ENCODE data around the gene VAT1.
"Not testable (repeated sequence)": the region's sequence is repeated elsewhere in the genome, so short reads cannot be mapped to it uniquely, and the experiment has no call there.

VAT1 gene

DNA sequence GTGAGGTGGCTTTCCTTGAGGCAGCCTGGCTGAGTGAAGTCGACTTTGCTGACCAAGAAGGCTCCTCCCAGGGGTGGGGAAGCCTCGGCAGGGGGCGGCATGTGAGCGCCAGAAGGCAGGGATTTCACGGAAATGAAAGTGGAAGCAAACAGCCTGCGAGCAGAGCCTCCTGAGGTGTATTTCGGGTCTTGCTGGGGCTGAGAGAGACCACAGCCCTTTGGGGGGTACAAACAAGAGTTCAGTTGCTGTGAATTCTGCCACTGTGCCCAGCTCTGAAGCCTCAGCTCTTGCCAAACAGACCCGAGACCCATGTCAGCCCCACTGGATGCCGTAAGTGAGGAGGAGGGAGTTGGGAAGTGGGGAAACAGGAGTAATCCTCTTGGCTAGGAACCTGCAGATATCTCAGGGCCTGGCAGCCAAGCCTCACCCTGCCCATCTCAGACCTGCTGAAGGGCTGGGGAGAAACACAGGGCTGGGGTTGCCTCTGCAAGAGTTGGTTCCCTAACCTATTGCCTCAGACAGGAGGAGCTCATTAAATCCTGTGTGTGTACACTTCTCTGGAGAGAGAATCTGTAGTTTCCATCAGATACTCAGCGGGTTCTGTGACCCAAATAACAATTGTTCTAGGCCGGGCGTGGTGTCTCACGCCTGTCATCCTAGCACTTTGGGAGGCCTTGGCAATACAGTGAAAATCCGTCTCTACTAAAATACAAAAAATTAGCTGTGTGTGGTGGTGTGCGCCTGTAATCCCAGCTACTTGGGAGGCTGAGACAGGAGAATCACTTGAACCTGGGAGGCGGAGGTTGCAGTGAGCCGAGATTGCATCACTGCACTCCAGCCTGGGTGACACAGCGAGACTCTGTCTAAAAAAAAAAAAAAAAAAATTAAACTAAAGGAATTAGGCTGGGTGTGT is 15.3 kb downstream of the VAT1 start, which contains the start of gene IFI35:
IFI35 (plus strand) TSS at position 146 of the 913 bp plus-strand sequence; CDS start at position 310, 164 bp downstream.
- DNase-seq, result no peak

DNA sequence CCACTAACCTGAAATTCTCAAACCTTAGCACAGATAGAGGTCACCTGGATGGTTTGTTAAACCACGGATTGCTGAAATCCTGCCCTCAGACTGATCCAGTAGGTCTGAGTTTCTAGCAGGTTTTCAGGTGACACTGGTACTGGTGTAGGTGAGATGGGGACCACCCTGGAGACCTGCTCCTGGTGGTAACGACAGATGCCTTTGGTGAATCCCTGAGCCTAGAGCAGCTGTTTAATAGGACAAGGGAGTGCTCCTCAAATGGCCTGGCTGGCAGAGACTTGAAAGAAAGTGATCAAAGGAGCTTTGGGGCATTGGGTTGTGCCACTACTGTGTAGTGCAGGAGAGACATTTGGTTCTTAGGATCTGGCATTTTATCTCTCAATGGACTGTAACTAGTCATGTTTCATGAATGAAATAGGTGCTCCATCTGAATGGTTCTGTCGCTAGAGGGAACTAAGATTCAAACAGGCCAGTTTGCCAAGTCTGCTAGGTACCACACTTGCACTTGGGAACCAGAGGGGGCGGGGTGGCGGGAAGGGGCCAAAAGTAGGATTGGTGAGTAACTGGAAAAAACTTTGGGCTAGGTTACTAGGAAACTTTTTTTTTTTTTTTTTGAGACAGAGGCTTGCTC is 18.5 kb downstream of the VAT1 start:
- DNase-seq, result no peak

DNA sequence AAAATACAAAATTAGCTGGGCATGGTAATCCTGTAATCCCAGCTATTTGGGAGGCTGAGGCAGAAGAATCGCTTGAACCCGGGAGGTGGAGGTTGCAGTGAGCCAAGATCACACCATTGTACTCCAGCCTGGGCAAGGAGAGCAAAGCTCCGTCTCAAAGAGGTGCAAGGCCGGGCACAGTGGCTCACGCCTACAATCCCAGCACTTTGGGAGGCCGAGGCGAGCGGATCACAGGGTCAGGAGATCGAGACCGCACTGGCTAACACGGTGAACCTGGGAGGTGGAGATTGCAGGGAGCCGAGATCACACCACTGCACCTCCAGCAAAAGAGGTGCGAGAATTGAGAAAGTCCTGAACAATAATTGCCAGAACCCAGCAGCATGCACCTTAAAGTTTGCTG is 21.3 kb downstream of the VAT1 start:
- DNase-seq, result not testable (repeated sequence)

DNA sequence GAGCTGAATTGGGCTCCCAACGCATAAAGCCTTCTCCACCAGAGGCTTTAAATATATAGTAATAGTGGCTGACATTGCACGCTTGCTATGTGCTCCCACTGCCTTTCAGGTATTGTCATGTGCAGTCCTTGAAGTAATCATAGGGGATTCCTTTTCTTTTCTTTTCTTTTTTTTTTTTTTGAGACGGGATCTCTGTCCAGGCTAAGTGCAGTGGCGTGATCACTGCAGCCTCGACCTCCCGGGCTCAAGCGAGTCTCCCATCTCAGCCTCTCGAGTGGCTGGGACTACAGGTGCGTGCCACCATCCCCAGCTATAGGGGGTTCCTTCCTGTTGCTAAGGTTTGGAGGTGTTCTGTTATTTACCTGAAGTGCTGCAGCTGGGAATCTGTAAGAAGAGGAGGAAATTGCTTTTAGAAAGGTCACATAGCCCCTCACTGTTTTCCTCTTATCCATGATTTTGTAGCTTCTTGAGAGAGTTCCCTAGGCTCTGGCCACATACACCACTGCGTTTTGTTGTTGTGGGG is 23.1 kb downstream of the VAT1 start:
- no peak for DNase-seq

DNA sequence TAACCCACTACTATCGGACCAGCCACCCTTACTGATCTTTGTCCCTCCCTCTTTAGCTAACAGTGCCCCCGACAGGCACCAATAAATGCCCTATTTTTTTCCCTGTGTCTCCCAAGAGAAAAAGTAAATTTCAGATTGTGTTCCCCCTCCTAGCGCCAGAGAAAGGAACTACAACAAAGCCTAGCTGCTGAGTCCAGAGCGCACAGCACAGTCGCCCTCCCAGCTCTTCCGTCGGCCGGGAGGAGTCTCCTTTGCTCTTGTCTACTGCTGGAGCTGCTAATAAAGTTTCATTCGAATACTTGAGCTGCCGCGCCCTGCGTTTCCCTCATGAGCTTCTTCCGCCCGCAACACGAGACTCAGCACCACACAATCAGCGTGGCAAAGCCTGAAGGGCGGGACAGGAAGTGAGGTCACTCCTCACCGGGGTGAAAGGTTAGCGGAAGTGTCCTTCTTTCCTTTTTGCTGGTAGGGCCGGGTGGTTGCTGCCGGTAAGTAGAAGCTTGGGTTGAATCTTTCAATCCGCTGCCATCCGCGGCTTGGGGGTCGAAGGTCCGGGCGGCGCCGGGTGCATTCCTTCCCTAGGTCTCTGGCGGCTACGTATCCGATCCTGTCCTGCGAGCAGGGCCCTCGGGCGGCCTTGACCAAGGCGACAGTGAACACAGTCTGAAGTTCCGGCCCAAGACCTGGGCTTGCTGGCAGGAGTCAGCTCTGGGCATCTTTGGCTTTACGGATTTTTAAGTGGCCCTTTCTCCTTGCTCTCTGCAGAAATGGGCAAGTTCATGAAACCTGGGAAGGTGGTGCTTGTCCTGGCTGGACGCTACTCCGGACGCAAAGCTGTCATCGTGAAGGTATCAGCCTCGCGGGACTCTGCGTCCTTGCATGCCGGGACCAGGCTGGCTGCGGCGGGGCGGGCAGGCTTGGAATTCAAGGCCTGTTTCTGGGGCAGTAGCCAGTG is 23.9 kb downstream of the VAT1 start, which contains the start of gene RPL27:
RPL27 (plus strand) TSS at position 436 of the 955 bp plus-strand sequence; CDS start at position 768, 332 bp downstream.
- DNase-seq, result peak; percentile 53

DNA sequence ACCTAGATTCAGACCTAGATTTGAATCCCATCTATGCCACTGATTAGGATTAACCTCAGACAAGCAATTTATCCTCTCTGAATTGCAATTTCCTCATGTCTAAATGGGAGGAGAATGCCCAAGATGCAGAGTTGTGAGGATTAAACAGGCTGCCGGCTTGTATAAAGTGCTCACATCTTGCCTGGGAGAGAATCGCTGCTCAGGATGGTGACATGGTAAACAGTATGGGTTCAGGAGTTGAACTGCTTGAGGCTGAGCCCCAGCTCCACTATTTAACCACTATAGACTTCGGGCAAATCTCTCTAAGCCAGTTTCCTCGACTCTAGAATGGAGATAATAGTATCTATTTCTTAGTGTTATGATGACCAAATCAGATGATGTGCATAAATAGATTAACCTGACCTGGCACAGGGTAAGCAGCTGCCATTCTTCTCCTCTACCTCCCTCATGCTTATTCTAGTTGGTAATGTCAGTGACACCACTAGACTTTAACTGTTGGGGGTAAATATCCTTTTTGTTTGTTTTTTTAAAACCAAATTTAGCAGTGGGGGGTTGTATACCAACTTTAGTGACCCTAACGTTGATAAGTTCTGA is 24.7 kb downstream of the VAT1 start:
- no peak for DNase-seq

DNA sequence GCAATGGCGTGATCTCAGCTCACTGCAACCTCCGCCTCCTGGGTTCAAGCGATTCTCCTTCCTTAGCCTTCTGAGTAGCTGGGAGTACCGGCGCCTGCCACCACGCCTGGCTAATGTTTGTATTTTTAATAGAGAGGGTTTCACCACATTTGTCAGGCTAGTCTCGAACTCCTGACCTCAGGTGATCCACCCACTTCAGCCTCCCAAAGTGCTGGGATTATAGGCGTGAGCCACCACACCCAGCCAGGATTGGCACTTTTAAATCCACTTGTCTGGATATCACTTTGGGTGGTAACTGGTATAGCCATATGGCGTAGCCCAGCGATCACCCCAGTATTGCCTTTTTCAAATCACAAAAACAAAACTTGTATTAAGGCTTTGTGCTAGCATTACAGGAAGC is 28.3 kb downstream of the VAT1 start:
- DNase-seq, result not testable (repeated sequence)

DNA sequence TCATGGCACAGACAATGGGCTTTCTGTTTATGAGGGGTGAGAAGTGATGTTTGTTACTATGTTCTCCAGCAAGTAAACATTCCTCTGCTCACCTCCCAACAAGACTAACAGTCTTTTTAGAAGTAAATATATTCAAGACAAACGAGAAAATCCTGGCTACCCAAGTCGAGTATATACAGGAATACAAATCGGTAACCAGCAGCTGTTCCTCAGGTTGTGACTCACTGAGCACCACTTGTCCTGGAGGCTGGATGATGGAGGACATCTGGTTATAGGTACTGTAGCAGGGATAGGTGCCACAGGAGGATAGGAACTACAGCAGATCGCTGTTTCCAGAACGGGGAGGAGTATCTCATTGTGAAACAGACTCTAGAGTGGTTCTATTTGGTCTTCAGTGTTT is 29.3 kb downstream of the VAT1 start:
- no peak for DNase-seq

DNA sequence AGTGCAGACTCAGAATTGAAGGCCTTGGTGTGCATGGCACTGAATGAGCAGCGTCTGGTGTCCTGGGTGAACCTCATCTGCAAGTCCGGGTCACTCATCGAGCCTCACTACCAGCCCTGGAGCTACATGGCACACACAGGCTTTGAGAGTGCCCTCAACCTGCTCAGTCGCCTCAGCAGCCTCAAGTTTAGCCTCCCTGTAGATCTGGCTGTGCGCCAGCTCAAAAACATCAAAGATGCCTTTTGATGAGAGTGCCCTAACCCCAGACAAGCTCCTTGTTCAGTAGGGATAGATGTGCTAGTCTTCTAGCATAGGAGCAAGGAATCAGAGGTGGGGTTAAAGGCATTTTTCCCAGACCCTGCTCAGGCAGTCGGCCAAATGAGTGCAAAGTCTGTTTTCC is 30.7 kb downstream of the VAT1 start:
- DNase-seq, result no peak

DNA sequence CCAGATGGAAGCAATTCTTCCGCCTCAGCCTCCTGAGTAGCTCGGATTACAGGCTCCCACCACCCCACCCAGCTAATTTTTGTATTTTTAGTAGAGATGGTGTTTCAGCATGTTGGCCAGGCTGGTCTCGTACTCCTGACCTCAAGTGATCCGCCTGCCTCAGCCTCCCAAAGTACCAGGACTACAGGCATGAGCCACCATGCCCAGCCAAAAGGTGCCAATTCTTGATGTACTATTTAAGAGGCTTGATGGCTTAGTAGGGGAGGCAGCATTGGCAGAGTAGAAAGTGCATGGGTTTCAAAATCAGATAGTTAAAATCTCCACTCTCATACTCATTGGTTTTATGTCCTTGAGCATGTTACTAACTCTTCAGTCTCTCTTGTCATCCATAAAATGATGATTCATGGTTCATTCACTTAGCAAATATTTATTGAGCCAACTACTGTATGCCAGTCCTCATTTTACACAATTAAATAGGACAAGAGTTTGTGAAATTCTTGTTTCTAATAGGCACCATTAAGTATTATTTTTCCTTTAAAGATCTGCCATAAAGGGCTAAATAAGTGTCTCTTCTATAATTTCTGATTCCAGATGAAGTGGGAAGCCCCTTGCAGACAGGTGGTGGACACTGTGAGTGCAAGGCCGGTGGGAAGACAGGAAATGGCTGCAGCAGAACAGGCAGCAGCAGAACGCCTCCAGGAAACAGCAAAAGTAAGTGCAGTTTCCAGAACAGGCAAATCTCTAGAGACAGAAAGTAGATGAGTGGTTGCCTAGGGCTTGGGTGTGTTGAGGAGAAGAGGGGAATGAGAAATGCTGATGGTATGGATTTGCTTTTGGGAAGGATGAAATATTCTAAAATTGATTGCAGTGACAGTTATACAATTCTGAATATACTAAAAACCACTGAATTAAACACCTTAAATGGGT is 32.2 kb downstream of the VAT1 start:
- DNase-seq, result no peak

DNA sequence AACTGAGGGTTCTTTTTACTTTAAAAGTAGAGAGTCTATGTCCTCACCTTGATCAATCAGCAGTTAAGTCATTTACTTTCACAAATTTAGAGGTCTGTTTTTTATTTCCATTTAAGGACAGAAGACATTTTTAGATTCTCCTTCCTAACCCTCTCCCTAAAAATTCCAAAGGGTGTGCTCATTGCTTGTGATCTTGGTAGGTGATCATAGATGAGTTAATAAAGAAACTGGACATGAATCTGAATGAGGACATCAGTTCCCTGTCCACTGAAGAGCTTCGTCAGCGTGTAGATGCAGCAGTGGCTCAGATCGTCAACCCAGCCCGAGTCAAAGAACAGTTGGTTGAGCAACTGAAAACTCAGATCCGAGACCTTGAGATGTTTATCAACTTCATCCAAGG is 33.0 kb downstream of the VAT1 start:
- no peak for DNase-seq

DNA sequence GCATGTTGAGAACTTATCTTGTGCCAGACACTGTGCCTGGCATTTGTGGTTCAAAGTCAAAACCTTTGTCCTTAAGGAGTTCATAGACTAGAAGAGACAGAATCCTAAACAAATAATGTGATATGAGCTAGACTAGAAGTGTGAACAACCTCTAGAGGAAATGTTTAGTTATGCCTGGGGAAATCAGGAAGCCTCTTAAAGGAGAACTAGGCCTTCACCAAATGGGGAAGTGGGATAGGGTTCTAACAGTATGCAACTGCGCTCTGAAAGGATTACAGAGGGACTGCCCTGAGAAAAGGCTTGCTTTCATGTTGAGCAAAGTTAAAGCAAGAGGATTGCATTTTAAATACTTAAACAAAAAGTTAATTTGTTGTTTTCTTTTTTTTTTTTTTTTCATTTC is 37.0 kb downstream of the VAT1 start:
- DNase-seq, result no peak

DNA sequence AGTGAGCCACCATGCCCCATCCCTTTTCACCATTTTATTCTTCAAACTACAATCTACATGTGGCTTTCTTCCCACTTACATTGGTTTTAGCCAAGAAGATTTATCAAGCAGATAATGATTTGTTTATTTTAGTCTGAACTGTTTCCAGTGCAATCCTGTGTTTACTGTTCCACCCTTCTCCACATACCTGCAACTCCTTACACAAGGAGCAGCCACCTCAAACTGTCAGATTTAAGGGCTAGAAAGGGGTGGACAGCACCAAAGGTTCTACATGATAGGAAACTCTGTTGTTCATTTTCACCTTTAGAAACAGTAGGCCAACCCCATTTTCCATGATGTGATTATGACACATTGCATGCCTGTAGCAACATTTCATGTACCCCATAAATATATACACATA is 39.9 kb downstream of the VAT1 start:
- no peak for DNase-seq

DNA sequence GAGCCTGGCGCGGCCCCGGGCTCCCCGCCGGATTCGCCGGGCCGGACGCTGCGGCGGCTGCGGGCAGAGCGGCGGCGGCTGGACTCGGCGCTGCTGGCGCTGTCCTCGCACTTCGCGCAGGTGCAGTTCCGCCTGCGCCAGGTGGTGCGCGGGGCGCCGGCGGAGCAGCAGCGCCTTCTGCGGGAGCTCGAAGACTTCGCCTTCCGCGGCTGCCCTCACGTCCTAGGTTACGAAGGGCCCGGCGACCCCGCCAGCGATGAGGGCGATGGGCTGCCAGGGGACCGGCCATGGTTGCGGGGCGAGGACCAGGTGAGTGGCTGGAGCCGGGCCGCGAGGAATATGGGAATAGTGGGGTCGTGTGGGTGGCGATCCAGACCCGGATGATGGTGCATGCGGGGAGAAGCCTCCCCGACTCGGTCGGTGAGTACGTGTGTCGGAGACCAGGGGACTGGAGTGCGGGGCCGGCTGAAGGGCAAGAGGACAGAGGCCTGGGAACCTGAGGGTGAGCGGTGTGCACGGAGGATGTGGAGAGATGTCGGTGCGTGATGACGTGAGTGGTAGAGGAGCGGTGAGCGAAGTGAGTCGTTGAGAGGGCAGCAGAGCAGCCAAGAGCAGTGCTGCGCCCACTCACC is 41.3 kb downstream of the VAT1 start:
- peak; percentile 33 for DNase-seq

DNA sequence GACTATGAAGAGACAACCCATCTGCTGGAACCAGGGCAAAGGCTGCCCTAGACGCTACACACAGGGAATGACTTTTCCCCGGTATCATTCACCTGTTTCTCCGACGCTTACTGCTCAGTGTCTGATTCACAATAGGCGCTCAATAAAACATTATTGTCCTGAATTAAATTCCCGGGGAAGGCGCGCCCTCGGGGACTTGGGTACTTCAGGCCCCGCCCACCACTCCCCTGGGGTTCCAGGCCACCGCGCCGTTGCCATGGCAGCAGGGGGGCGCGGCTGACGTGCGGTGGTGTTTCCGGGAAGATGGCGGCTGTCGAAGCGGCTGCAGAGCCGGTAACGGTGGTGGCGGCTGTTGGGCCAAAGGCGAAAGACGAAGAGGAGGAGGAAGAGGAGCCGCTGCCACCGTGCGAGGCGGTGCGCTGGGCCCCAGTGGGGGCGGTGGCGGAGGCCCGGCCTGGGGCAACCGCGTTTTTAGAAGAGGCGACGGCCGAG is 41.9 kb downstream of the VAT1 start, which contains the start of gene RUNDC1:
RUNDC1 (plus strand) TSS at position 292 of the 492 bp plus-strand sequence; CDS start at position 304, 12 bp downstream.
- DNase-seq, result peak; percentile 79

DNA sequence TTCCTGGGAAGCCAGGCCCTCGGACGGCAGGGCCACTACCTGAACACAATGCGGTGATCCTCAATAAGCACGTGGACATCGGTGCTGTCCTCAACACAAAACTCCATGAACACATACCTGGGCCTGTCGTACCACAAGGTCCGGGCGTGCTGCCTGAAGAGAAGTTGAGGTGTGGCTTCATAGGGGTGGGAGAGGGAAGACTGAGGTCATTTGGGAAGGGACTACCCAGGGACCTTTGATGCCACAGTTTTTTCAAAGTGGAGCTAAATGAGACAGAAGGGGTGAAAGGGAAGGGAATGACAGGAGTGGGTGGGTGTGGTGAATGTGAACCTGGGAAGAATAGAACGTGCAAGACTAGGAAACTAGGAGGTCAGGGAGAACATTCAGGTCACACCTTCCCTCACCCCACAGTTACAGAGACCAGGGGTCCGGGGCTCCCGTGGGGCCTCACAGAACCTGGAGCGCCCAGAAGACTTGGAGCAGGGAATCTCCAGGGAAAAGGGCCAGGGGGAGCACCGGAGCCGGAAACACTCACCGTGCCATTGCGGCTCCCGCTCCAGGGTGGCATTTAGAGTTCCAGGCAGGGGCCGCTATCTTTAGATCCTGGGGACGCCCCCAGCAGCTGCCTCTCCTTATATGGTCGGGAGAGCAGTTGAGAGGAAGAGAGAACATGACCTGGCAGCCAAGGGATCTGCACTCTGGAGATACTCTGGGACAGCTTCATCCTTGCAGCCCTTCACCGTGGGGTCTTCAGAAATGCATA is 42.5 kb downstream of the VAT1 start, which contains the start of gene PTGES3L:
PTGES3L (minus strand) TSS at position 570 of the 763 bp plus-strand sequence; CDS start at position 543, 27 bp downstream.
- DNase-seq, result peak; percentile 45

DNA sequence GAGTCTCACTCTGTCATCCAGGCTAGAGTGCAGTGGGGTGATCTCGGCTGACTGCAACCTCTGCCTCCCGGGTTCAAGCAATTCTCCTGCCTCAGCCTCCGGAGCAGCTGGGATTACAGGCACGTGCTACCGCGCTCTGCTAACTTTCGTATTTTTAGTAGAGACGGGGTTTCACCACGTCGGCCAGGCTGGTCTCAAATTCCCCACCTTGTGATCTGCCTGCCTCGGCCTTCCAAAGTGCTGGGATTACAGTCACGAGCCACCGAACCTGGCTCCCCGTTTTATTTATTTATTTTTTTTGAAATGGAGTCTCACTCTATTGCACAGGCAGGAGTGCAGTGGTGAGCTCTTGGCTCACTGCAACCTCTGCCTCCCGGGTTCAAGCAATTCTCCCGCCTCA is 46.5 kb downstream of the VAT1 start:
- DNase-seq, result not testable (repeated sequence)

DNA sequence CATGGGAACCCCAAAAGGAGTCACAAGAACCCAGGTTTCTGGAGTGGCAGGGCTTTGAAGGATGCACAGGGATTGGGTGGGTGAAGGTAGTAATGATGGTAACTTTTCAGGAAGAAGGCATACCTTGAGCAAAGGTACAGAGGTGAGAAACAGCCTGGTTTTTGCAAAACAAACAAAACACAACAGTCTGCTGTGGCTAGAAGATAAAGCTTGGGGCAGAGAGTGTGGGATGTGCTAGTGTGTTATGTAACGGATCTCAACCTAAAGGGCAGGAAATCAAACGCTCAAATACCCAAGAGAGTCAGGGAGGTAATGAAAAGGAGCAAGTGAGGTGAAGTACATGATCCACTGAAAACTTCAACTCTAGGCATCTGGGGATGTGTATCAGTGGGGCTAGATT is 46.9 kb downstream of the VAT1 start:
- DNase-seq, result no peak

DNA sequence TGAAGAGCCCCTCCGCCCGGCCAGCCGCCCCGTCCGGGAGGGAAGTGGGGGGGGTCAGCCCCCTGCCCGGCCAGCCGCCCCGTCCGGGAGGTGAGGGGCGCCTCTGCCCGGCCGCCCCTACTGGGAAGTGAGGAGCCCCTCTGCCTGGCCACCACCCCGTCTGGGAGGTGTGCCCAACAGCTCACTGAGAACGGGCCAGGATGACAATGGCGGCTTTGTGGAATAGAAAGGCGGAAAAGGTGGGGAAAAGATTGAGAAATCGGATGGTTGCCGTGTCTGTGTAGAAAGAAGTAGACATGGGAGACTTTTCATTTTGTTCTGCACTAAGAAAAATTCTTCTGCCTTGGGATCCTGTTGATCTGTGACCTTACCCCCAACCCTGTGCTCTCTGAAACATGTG is 48.9 kb downstream of the VAT1 start:
- not testable (repeated sequence) for DNase-seq
